Activated naive CD4-positive, alpha-beta T cell treated with anti-CD3 and anti-CD28 coated beads, Interleukin-2, amount 50 U/mL, for 24 hours (primary cell): Measurements from ENCODE around the gene STK10.
"Not testable (repeated sequence)": the region's sequence is repeated elsewhere in the genome, so short reads cannot be mapped to it uniquely, and the experiment has no call there.

Experiments
- H3K27ac Mint-ChIP-seq: one replicate; pipeline ENCODE4 v1.8.0; 2021; ENCODE audit warnings: mild to moderate bottlenecking, mixed read lengths
- H3K27me3 Mint-ChIP-seq: one replicate; pipeline ENCODE4 v1.8.0; 2021; ENCODE audit warnings: mixed read lengths
- H3K36me3 Mint-ChIP-seq: one replicate; pipeline ENCODE4 v1.8.0; 2021; ENCODE audit warnings: mixed read lengths
- H3K4me1 Mint-ChIP-seq: one replicate; pipeline ENCODE4 v1.8.0; 2021; ENCODE audit warnings: mixed read lengths
- H3K4me3 Mint-ChIP-seq: one replicate; pipeline ENCODE4 v1.8.0; 2021; ENCODE audit warnings: mild to moderate bottlenecking, mixed read lengths
- H3K9me3 Mint-ChIP-seq: one replicate; pipeline ENCODE4 v1.8.0; 2021; ENCODE audit warnings: mixed read lengths

STK10 gene

DNA sequence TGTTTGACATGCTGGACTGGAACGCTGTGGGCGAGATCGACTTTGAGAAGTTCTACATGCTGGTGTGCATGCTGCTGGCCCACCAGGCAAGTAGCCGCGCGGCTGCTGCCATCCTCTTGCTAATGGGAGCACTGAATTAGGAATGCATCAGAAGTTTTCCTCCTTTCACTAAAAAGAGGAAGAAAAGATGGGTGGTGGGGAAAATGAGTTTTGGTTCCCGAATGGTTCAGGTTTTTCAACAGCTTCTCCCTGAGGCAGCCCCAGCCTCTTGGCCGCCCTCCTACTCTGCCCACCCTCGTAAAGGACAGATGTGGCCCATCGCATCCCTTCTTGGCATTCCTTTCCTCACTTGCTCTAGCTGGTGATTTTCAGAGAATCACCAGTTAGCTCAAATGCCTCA is 11.4 kb upstream of the STK10 start:
- Mint-ChIP-seq H3K4me1 (no peaks in the 10 kb centered on the region), H3K36me3 (no peaks in the 10 kb centered on the region), H3K9me3 (no peaks in the 10 kb centered on the region), H3K4me3 (no peak overlapping the region), H3K27me3 (no peaks in the 10 kb centered on the region), H3K27ac (no peak overlapping the region)

DNA sequence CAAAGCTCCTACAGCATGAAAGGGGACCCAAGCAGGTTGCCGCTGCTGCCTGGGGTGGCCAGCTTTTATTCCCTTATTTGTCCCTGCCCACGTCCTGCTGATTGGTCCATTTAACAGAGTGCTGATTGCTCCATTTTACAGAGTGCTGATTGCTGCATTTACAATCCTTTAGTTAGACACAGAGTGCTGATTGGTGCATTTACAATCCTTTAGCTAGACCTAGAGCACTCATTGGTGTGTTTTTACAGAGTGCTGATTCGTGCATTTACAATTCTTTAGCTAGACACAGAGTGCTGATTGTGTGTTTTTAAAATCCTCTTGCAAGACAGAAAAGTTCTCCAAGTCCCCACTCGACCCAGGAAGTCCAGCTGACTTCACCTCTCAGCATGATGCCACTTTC is 9.8 kb upstream of the STK10 start:
- not testable (repeated sequence) for H3K27ac Mint-ChIP-seq, H3K27me3 Mint-ChIP-seq, H3K9me3 Mint-ChIP-seq, H3K4me3 Mint-ChIP-seq, H3K4me1 Mint-ChIP-seq, H3K36me3 Mint-ChIP-seq

DNA sequence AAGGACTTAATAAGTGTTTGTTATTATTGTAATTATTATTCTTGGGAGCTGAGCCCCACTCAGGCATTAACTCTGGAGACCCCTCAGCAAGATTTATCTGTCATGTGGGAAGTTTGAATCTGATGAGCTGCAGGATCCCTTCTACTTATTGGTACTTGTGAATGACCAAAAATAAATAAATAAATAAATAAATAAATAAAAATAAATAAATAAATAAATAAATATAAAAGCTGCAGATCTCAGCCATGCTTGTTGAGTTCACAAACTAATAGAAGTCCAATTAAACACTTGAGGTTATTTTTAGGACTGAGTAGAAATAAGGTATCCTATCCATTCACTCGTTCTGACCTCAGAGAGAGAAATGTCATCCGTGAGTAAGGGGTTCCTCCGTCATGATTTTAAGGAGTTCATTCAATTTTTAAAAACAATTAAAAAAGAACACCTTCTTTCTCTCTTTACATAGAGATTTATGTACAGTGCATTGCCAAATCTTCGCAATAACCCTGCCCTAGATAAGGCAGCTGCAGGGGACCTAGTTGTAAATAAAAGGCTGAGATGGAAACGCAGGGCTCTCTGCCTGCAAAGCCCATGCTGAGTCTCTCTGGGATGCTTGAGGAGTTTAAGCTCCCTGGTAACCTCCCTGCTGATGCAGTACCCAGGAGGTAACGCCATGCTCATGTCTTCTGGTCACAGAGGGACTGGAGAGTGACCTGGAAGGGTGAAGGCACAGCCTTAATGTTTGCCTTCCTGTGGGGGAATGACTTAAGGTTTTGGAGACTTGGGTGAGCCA is 7.2 kb upstream of the STK10 start:
- Mint-ChIP-seq H3K4me3 (no peak overlapping the region), H3K4me1 (no peaks in the 10 kb centered on the region), H3K27ac (no peak overlapping the region), H3K36me3 (no peaks in the 10 kb centered on the region), H3K27me3 (no peaks in the 10 kb centered on the region), H3K9me3 (no peaks in the 10 kb centered on the region)

DNA sequence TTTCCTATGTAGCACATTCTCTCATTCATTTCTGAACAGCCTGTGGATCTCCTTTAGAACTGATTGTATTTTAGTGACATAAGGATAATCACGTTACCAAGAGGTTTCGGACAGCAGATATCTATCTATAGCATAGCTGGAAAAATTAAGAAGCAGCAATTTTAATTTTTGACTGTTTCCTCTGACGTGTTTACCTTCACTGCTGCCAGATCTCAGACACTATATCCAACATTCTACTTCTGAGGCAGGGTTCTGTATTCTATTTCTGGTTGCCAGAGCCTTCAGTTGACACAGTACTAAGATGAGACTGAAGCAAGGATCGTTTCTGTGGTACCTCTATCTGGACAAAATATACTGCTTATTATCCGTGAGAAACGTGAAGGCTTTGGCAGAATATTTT is 5.8 kb upstream of the STK10 start, which contains the start of gene EFCAB9:
Gene EFCAB9 (plus strand): TSS at position 301 of the 400 bp plus-strand sequence. CDS start 1 bp downstream, at position 302.
- H3K27ac Mint-ChIP-seq = no peak within 1 kb of the TSS
- no peaks in the 10 kb centered on the region for H3K27me3 Mint-ChIP-seq
- H3K36me3 Mint-ChIP-seq = no peaks in the 10 kb centered on the region
- H3K4me3 Mint-ChIP-seq = no peak within 1 kb of the TSS
- no peaks in the 10 kb centered on the region for H3K9me3 Mint-ChIP-seq
- H3K4me1 Mint-ChIP-seq = no peaks in the 10 kb centered on the region

DNA sequence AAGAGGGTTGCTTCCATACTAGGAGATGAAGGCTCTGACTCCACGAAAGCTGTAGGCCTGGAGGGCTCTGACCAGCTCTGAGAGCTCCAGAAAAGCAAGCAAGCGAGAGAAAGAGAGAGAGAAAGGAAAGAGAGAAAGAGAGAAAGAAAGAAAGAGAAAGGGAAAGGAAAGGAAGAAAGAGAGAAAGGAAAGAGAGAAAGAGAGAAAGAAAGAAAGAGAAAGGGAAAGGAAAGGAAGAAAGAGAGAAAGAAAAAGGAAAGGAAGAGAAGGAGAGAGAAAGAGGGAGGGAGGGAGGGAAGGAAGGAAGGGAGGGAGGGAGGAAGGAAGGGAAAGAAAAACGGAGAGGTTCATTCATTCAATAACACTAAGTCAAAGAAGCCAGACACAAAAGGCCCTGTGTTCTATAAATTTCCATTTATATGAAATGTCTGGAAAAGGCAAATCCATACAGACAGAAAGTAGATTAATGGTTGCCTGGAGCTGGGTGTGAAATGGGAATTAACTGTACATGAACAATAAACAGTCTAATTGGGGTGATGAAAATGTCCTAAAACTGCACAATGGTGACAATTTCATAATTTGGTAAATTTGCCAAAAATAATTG is 1.8 kb upstream of the STK10 start:
- no peak overlapping the region for H3K27ac Mint-ChIP-seq
- H3K36me3 Mint-ChIP-seq = no peaks in the 10 kb centered on the region
- H3K9me3 Mint-ChIP-seq = no peaks in the 10 kb centered on the region
- no peaks in the 10 kb centered on the region for H3K27me3 Mint-ChIP-seq
- H3K4me3 Mint-ChIP-seq = no peak overlapping the region
- H3K4me1 Mint-ChIP-seq = peaks cover 21% of the 10 kb centered on the region

DNA sequence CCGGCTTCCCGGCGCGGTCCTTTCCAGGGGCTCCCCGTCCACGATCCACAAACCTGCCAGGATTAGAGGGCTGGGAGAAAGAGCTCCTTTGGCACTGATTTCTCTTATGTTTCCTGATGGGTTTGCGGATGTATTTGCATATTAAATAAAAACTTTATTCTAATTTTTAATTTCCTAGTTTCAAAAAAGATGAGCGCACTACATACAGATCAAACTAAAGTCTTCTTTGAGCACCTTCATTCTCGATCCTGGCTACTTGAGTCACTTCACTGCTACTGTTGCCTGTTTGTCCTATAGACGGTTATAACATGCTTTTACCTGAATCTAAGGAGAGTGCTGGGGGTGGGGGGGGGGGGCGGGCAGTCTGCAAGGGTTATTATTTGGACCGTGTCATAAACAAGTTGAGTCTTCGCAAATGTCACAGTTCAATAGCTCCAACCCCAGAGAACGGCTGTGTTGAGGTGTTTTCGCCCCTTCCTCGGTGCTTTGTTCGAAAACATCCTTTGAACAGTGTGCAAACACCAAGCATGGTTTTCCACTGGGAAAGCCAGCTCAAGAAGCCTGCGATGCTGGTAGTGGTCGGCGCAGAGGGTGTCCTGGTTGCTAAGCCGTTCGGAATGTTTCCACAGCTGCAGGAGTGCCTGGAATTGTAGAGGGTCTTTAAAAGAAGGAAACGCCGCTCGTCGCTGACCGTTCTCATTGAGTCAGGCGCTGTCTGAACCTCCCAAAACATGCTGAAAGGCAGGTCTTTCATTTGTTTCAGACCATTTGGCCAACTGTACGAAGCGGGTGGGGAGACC is 1.1 kb upstream of the STK10 start:
- Mint-ChIP-seq H3K27ac (no peak overlapping the region), H3K27me3 (no peaks in the 10 kb centered on the region), H3K4me1 (peaks cover 28% of the 10 kb centered on the region), H3K4me3 (peak overlapping the region; percentile 79), H3K36me3 (no peaks in the 10 kb centered on the region), H3K9me3 (no peaks in the 10 kb centered on the region)

DNA sequence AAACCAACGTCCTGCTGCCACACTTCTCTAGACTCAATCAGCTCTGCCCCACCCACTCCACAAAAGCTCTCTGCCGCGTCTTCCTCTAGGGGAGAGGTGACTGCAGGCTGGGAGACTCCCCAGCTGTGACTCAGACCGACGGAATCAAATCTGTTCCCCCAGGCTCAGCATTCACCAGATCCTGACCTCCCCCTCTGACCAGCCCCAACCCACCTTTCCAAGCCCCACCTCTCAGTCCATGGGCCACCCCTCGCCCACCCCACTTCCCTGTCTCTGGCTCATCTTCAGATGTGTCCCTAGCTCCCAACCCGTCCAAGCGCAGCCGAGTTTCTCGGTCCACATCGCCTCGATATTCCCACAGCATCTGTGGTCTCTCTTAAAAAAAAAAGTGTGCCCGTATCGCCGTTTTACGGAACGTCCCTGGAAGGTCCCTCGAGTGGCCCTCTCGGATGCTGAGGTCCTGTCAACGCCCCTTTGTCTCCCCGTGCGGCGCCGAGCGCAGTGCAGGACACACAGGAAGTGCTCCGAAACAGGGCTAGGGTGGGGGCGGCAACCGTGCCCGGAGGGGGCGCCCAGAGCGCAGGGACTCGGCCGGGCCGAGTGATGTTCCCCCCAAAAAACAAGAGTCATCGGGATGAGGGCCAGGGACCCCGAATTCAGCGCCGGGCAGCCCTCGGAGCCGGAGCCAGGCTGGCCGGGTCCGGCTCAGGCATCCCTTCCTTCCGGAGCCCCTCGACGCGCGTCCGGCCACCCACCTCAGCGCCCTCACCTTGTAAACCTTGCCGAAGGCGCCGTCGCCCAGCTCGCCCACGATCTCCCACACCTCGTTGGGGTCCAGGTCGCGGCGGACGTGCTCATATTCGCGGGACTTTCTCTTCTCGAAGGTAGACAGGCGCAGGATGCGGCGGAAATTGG is 649 bp downstream of the STK10 start:
- peak overlapping the region; percentile 98 for H3K27ac Mint-ChIP-seq
- no peaks in the 10 kb centered on the region for H3K9me3 Mint-ChIP-seq
- peaks cover 41% of the 10 kb centered on the region for H3K4me1 Mint-ChIP-seq
- peak overlapping the region; percentile 96 for H3K4me3 Mint-ChIP-seq
- H3K36me3 Mint-ChIP-seq = peaks cover 2% of the 10 kb centered on the region
- no peaks in the 10 kb centered on the region for H3K27me3 Mint-ChIP-seq

DNA sequence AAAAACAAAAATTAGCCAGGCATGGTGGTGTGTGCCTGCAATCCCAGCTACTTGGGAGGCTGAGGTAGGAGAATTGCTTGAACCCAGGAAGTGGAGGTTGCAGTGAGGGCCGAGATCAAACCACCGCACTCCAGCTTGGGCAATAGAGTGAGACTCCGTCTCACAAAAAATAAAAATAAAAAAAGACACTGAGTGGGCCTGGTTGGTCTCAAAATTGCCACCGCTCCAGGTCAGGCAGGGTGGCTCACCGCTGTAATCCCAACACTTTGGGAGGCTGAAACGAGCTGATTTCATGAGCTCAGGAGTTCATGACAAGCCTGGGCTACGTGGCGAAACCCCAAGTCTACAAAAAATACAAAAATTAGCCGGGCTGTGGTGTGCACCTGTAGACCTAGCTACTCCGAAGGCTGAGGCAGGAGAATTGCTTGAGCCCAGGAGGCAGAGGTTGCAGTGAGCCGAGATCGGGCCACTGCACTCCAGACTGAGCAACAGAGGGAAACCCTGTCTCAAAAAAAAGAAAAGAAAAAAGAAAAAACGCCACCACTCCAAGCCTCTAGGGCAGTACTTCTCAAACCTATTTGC is 1.8 kb downstream of the STK10 start:
- H3K9me3 Mint-ChIP-seq = no peaks in the 10 kb centered on the region
- H3K27me3 Mint-ChIP-seq = no peaks in the 10 kb centered on the region
- peaks cover 2% of the 10 kb centered on the region for H3K36me3 Mint-ChIP-seq
- peak overlapping the region; percentile 98 for H3K27ac Mint-ChIP-seq
- peaks cover 43% of the 10 kb centered on the region for H3K4me1 Mint-ChIP-seq
- peak overlapping the region; percentile 96 for H3K4me3 Mint-ChIP-seq

DNA sequence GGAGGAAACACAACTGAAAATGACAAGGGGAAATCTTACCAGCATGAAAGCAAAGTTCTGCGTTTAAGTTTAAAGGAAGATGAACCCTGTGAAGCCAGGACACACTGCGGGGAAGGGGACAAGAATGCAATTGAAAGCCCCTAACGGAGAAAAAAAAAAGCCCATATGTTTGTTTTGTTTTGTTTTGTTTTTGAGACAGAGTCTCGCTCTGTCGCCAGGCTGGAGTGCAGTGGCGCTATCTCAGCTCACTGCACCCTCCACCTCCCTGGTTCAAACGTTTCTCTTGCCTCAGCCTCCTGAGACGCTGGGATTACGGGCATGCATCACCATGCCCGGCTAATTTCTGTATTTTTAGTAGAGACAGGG is 2.9 kb downstream of the STK10 start:
- peaks cover 51% of the 10 kb centered on the region for H3K4me1 Mint-ChIP-seq
- peak overlapping the region; percentile 98 for H3K27ac Mint-ChIP-seq
- peaks cover 6% of the 10 kb centered on the region for H3K36me3 Mint-ChIP-seq

DNA sequence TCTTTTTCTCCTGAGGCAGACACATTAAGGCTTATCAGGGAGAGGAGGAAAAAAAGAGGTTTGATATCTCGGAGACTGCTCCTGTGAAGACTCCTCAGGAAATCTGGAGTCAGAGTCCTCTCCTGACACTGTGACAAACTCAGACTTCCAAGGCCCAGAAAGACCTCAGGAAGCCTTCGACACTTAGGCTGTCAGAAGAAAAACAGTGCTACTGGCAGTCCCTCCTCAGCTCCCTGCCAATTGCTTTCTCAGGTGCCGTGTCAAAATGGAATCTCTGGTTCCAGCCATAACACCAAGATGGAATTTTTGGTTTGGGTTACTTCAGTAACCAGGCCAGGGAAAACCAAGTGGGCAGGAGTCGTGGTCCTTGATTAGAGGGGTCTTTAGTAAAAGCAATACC is 4.1 kb downstream of the STK10 start:
- no peaks in the 10 kb centered on the region for H3K27me3 Mint-ChIP-seq
- H3K4me3 Mint-ChIP-seq = peak overlapping the region; percentile 96
- peaks cover 6% of the 10 kb centered on the region for H3K36me3 Mint-ChIP-seq
- H3K27ac Mint-ChIP-seq = no peak overlapping the region
- peaks cover 63% of the 10 kb centered on the region for H3K4me1 Mint-ChIP-seq
- no peaks in the 10 kb centered on the region for H3K9me3 Mint-ChIP-seq

More for the DNA sequence above, 2.9 kb downstream of the STK10 start:
- Mint-ChIP-seq H3K4me3 (peak overlapping the region; percentile 96), H3K9me3 (no peaks in the 10 kb centered on the region), H3K27me3 (no peaks in the 10 kb centered on the region)

DNA sequence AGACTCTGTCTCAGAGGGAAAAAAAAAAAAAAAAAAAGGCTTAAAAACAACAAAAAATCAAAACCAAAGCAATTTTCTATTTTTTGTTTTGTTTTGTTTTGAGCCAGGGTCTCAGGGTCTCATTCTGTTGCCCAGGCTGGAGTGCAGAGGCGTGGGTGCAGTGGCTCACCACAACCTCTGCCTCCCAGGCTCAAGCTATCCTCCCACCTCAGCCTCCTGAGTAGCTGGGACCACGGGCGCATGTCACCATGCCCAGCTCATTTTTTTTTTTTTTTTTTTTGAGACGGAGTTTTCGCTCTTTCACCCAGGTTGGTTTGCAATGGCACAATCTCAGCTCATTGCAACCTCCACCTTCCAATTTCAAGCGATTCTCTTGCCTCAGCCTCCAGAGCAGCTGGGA is 5.7 kb downstream of the STK10 start:
- Mint-ChIP-seq H3K27ac (no peak overlapping the region), H3K4me1 (peaks cover 79% of the 10 kb centered on the region)

DNA sequence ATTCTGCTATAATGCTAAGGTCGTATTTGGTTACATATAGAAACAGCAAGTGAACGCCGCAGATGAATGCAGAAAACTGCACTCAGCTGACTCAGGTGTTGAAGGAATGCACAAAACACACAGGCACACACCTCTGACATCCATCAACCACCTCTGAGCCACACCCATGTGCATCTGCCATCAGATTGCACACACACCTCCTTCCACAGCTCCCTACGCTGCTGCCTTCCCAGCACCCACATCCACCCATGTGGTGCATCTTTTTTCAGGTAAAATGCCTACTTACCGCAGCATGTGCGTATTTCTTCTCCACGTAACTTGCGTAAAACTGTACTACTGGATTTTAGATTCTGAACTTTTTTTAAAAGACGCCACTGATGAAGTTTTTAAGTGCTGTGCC is 7.1 kb downstream of the STK10 start:
- no peaks in the 10 kb centered on the region for H3K27me3 Mint-ChIP-seq
- H3K27ac Mint-ChIP-seq = peak overlapping the region; percentile 96
- H3K36me3 Mint-ChIP-seq = peaks cover 10% of the 10 kb centered on the region
- H3K9me3 Mint-ChIP-seq = no peaks in the 10 kb centered on the region
- H3K4me1 Mint-ChIP-seq = peaks cover 81% of the 10 kb centered on the region
- H3K4me3 Mint-ChIP-seq = peak overlapping the region; percentile 72

More for the DNA sequence above, 5.7 kb downstream of the STK10 start:
- Mint-ChIP-seq H3K36me3 (peaks cover 10% of the 10 kb centered on the region), H3K4me3 (no peak overlapping the region), H3K27me3 (no peaks in the 10 kb centered on the region), H3K9me3 (no peaks in the 10 kb centered on the region)

DNA sequence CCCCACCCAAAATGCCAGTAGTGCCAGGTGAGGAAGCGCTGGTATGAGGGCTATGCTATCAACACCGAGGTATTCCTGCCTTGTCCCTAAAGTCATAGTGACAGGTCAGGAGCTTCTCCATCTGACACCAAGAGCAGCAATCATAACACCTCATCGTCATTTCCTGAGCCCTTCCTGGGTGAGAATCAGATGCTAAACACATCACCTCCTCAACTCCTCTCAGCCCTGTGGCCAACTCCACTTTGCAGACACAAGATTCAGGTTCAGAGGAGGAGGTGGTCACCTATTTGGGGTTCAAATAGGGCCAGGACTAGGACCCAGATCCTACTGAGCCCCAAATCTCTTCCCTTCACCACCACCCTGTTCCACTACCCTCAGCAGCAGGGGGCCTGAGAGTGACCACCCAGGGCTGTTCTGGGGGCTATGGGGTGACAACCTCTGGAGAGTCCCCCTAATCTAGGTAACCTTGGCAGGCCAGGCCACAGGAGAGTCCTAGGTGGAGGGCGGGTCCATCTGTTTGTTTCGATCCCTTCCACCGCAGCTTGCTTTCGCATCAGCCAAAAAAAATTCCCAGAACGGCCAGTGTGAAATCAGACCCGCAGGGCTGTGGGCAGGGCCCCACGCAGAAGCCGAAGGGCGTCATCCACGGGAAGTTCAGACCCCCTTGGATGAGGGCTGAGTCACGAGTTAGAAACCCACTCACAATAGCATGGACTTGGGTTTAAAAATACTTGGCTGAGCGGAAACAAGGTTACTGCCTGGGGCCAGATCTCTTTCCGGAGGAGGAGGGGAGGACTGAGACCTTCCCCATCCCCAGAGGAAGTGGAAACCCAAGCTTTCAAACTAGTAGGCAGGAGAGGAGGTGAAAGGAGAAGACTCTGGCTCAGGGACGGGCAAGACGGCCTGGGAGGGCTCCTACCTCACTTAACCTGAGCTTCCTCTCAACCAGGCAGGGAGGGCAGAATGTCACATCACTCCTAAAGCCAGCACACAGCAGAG is 8.7 kb downstream of the STK10 start:
- H3K4me1 Mint-ChIP-seq = peaks cover 81% of the 10 kb centered on the region
- no peaks in the 10 kb centered on the region for H3K27me3 Mint-ChIP-seq
- H3K4me3 Mint-ChIP-seq = peak overlapping the region; percentile 63
- peaks cover 10% of the 10 kb centered on the region for H3K36me3 Mint-ChIP-seq
- peak overlapping the region; percentile 96 for H3K27ac Mint-ChIP-seq
- no peaks in the 10 kb centered on the region for H3K9me3 Mint-ChIP-seq
